OCI-LY3 (cell line): ENCODE results near the gene OR2T3.
"Not testable (repeated sequence)": the region's sequence is repeated elsewhere in the genome, so short reads cannot be mapped to it uniquely, and the experiment has no call there.

Experiments used
- H2AFZ ChIP-seq: fragments of 200-600, 300-600 bp; shearing (Covaris generic); 2 replicates; pipeline ENCODE4 v1.6.0; 2014; ENCODE audit warnings: antibody characterized with exemption, low read depth, low read length
- H3K27ac ChIP-seq: fragments of 200-600, 300-600 bp; sonication (generic); 2 replicates; pipeline ENCODE4 v1.5.1; 2014; ENCODE audit warnings: mild to moderate bottlenecking, low read length, moderate library complexity, mixed read lengths
- H3K27me3 ChIP-seq: fragments of 200-600, 300-600 bp; sonication (generic); 2 replicates; pipeline ENCODE4 v1.6.1; 2014; ENCODE audit warnings: low read depth, low read length, mixed read lengths
- H3K36me3 ChIP-seq: fragments of 200-600, 300-600 bp; sonication (generic); replicated peaks from 2 replicates; pipeline ENCODE3; 2014; ENCODE audit warnings: low read depth, low read length, mixed read lengths
- H3K4me1 ChIP-seq: fragments of 300-600, 200-600 bp; sonication (generic); 2 replicates; pipeline ENCODE4 v1.6.1; 2014; ENCODE audit warnings: low read length, mixed read lengths
- H3K4me2 ChIP-seq: fragments of 200-600, 300-600 bp; sonication (generic); 2 replicates; pipeline ENCODE4 v1.6.1; 2014; ENCODE audit warnings: low read length, mixed read lengths
- H3K4me3 ChIP-seq: fragments of 300-600, 200-600 bp; sonication (generic); 2 replicates; pipeline ENCODE4 v1.5.1; 2014; ENCODE audit warnings: antibody characterized with exemption, mild to moderate bottlenecking, low read length, moderate library complexity
- H3K79me2 ChIP-seq: fragments of 300-600, 200-600 bp; shearing (Covaris generic); 2 replicates; pipeline ENCODE4 v1.6.1; 2014; ENCODE audit warnings: mild to moderate bottlenecking, low read length, mixed read lengths
- H3K9ac ChIP-seq: fragments of 300-600, 200-600 bp; shearing (Covaris generic); 2 replicates; pipeline ENCODE4 v1.6.0; 2014; ENCODE audit warnings: mild to moderate bottlenecking, low read length, moderate library complexity
- H3K9me3 ChIP-seq: fragments of 200-600, 300-600 bp; shearing (Covaris generic); 2 replicates; pipeline ENCODE4 v1.6.1; 2014; ENCODE audit warnings: low read length, mixed read lengths; ENCODE audit not compliant: insufficient read depth
- H4K20me1 ChIP-seq: fragments of 200-600, 300-600 bp; sonication (generic); 2 replicates; pipeline ENCODE4 v1.6.1; 2016; ENCODE audit warnings: low read length, mixed read lengths; ENCODE audit not compliant: insufficient read depth

The OR2T3 gene

GRCh38 chr1:248473051-248473450 lies at the start of gene OR2T3:
Gene OR2T3 (plus strand): TSS chr1:248473351. CDS start chr1:248473351, 0 bp downstream.
- not testable (repeated sequence) for H3K4me3 ChIP-seq, H3K4me2 ChIP-seq, H3K9me3 ChIP-seq, H4K20me1 ChIP-seq, H3K4me1 ChIP-seq, H2AFZ ChIP-seq, H3K27ac ChIP-seq, H3K27me3 ChIP-seq, H3K9ac ChIP-seq, H3K79me2 ChIP-seq, H3K36me3 ChIP-seq

GRCh38 chr1:248427526-248428191 lies 45.5 kb upstream of the OR2T3 start:
- not testable (repeated sequence) for H3K36me3 ChIP-seq, H3K4me2 ChIP-seq, H3K9ac ChIP-seq, H4K20me1 ChIP-seq, H3K4me3 ChIP-seq, H3K27me3 ChIP-seq, H3K79me2 ChIP-seq, H3K9me3 ChIP-seq, H2AFZ ChIP-seq
- Histone ChIP-seq H3K27ac (peak overlapping the region; percentile 27; the same call in 1 of the 2 replicates), H3K4me1 (peaks cover 14% of the 10 kb centered on the region)

- not testable (repeated sequence) for H3K36me3 ChIP-seq, H2AFZ ChIP-seq, H3K9ac ChIP-seq, H3K9me3 ChIP-seq, H3K79me2 ChIP-seq, H4K20me1 ChIP-seq, H3K4me2 ChIP-seq, H3K4me3 ChIP-seq, H3K27me3 ChIP-seq
- peak overlapping the region; percentile 27; the same call in 1 of the 2 replicates for H3K27ac ChIP-seq
- H3K4me1 ChIP-seq, result peaks cover 14% of the 10 kb centered on the region
These were observed 45.0 kb upstream of the OR2T3 start for GRCh38 chr1:248428192-248428533.

GRCh38 chr1:248431683-248432082 lies 41.5 kb upstream of the OR2T3 start:
- H3K79me2 ChIP-seq, H3K4me3 ChIP-seq: not testable (repeated sequence)

DNA sequence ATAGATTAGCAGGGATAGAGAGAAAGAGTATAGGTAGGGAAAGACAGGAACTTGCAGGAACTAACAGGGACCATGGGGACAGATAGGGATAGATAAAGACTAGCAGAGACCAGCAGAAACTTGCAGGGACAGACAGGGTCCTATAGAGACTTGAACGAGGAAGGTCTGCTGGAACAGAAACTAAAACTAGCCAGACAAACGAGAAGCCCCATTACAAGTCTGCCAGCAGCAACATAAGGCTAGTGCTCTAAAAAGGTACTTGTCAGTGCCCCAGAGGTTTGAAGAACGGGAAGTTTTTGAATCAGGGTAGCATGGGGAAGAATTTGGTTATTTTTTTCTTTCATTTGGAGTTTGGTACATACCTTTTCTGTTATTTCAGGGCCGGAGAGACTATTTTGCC lies 41.0 kb upstream of the OR2T3 start:
- not testable (repeated sequence) for H4K20me1 ChIP-seq, H3K27me3 ChIP-seq, H3K27ac ChIP-seq, H3K79me2 ChIP-seq, H3K4me3 ChIP-seq, H3K36me3 ChIP-seq, H3K9me3 ChIP-seq, H3K9ac ChIP-seq
- Histone ChIP-seq H3K4me2 (peak overlapping the region; percentile 15), H3K4me1 (peaks cover 22% of the 10 kb centered on the region), H2AFZ (peak overlapping the region; percentile 53; the same call in 1 of the 2 replicates)

More at GRCh38 chr1:248431683-248432082, 41.5 kb upstream of the OR2T3 start:
- not testable (repeated sequence) for H3K27me3 ChIP-seq, H3K36me3 ChIP-seq, H3K27ac ChIP-seq, H4K20me1 ChIP-seq, H3K9ac ChIP-seq, H3K4me2 ChIP-seq, H2AFZ ChIP-seq, H3K9me3 ChIP-seq
- H3K4me1 ChIP-seq, result peaks cover 21% of the 10 kb centered on the region

- H3K36me3 ChIP-seq, H2AFZ ChIP-seq, H3K9me3 ChIP-seq, H3K4me3 ChIP-seq, H3K27me3 ChIP-seq, H3K27ac ChIP-seq, H3K4me2 ChIP-seq, H4K20me1 ChIP-seq, H3K79me2 ChIP-seq, H3K9ac ChIP-seq: not testable (repeated sequence)
- H3K4me1 ChIP-seq, result peaks cover 16% of the 10 kb centered on the region
These were observed 39.2 kb upstream of the OR2T3 start for GRCh38 chr1:248433811-248434415.

GRCh38 chr1:248434913-248435312 lies 38.2 kb upstream of the OR2T3 start:
- peaks cover 20% of the 10 kb centered on the region for H3K4me1 ChIP-seq
- not testable (repeated sequence) for H3K36me3 ChIP-seq, H3K27ac ChIP-seq, H3K27me3 ChIP-seq, H3K79me2 ChIP-seq, H2AFZ ChIP-seq, H3K4me3 ChIP-seq, H4K20me1 ChIP-seq, H3K4me2 ChIP-seq, H3K9me3 ChIP-seq, H3K9ac ChIP-seq

DNA sequence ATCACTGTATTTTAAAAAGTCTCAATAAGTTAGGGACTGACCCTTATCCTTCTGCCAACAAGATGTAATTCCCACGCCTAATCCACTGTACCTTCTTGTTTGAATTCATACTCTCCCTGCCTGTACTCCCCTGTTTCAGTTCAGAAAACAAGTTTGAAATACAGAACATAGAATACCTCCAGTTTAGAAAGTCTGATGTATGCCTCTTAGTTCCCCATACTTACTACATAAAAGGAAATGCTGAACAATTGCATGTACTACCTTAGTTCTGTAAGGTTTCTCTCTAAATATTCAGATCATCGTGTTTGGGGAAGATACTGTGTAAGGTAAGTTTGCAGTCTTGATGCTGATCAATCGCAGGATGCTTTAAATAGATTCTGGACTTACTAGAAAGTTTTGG lies 36.8 kb upstream of the OR2T3 start:
- not testable (repeated sequence) for H3K9ac ChIP-seq, H3K79me2 ChIP-seq, H4K20me1 ChIP-seq, H3K9me3 ChIP-seq, H3K36me3 ChIP-seq, H3K27ac ChIP-seq, H2AFZ ChIP-seq, H3K27me3 ChIP-seq, H3K4me3 ChIP-seq
- Histone ChIP-seq H3K4me1 (peaks cover 20% of the 10 kb centered on the region), H3K4me2 (0 out of 2 replicates have a peak overlapping the region, but pooled peaks have one; percentile 0)

DNA sequence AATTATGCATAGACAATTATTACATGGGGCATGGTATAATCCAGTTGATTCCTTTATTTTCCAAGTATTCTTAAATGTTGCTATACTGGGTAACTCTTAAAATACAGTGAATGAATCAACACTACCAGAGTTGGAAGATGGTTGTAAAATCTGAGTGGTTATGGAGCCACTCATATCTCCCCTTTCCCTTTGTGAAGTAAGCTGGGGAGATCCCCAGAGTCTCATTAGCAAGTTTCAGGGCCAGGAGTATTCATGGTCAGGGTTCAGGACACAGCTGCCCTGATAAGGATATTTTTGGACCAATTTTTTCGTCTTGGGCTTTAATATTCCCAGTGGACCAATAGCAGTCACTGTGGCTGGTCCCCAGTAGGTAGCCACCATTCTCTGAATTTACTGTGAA lies 34.5 kb upstream of the OR2T3 start:
- not testable (repeated sequence) for H3K36me3 ChIP-seq, H3K9ac ChIP-seq, H3K4me2 ChIP-seq, H3K79me2 ChIP-seq, H2AFZ ChIP-seq, H3K27ac ChIP-seq, H3K4me3 ChIP-seq, H3K27me3 ChIP-seq, H4K20me1 ChIP-seq, H3K9me3 ChIP-seq
- H3K4me1 ChIP-seq, result peaks cover 18% of the 10 kb centered on the region

- not testable (repeated sequence) for H2AFZ ChIP-seq, H4K20me1 ChIP-seq, H3K4me2 ChIP-seq, H3K27ac ChIP-seq, H3K36me3 ChIP-seq, H3K9me3 ChIP-seq, H3K27me3 ChIP-seq, H3K9ac ChIP-seq, H3K4me3 ChIP-seq, H3K79me2 ChIP-seq
- H3K4me1 ChIP-seq, result peaks cover 18% of the 10 kb centered on the region
These were observed 33.9 kb upstream of the OR2T3 start for GRCh38 chr1:248439283-248439682.
